Activated naive CD8-positive, alpha-beta T cell treated with anti-CD3 and anti-CD28 coated beads, Interleukin-2, amount 10 ng/mL, durations not matched to agents 7 days and 5 days (primary cell): ENCODE results near the gene CR1L. TPM values are rescaled to one million over a fixed set of nuclear protein-coding genes. Genes with fewer than 3 reads are reported as not detected.
"Not testable (repeated sequence)": the region's sequence is repeated elsewhere in the genome, so short reads cannot be mapped to it uniquely, and the experiment has no call there.

Experiments
- ATAC-seq: fragments of 150-1000 bp; cut with Tn5 transposase; one replicate; pipeline ENCODE4 v1.10.0; 2021; ENCODE audit warnings: low read depth, moderate library complexity
- POLR2A ChIA-PET: fragments of 350-600 bp; sonication (Branson Sonifier 250); formaldehyde crosslinking; loops from one replicate; lab custom pipeline; 2021; ENCODE audit warnings: antibody characterized with exemption; lab: Charles Lee
- DNase-seq: peaks from one replicate; pipeline ENCODE4 v3.0.0; 2021
- H3K27ac Mint-ChIP-seq: one replicate; pipeline ENCODE4 v1.8.0; 2022; ENCODE audit warnings: mild to moderate bottlenecking, mixed read lengths
- H3K27me3 Mint-ChIP-seq: one replicate; pipeline ENCODE4 v1.8.0; 2022; ENCODE audit warnings: mild to moderate bottlenecking, moderate library complexity, mixed read lengths
- H3K36me3 Mint-ChIP-seq: one replicate; pipeline ENCODE4 v1.8.0; 2021; ENCODE audit warnings: mild to moderate bottlenecking, mixed read lengths
- H3K4me1 Mint-ChIP-seq: one replicate; pipeline ENCODE4 v1.8.0; 2021; ENCODE audit warnings: mixed read lengths
- H3K4me3 Mint-ChIP-seq: one replicate; pipeline ENCODE4 v1.8.0; 2022; ENCODE audit warnings: mild to moderate bottlenecking, moderate library complexity, mixed read lengths
- H3K9me3 Mint-ChIP-seq: one replicate; pipeline ENCODE4 v1.8.0; 2021; ENCODE audit warnings: mixed read lengths
- total RNA-seq, 2 experiments: library from RNA; stranded (reverse); gene quantifications; one replicate each; pipeline ENCODE4 v1.2.3, GENCODE V29; 2021

Gene CR1L
- total RNA-seq, 2 experiments from 2014 or later = 1.1 TPM; not detected in 1

GRCh38 chr1:207713529-207713928 is 68.6 kb downstream of the CR1L start:
- Mint-ChIP-seq H3K4me1 (no peaks in the 10 kb centered on the region), H3K9me3 (no peaks in the 10 kb centered on the region), H3K27me3 (no peaks in the 10 kb centered on the region), H3K36me3 (no peaks in the 10 kb centered on the region), H3K4me3 (no peak overlapping the region), H3K27ac (no peak overlapping the region)
- POLR2A ChIA-PET = no interaction called here
- DNase-seq (no peak), ATAC-seq (peak; percentile 18)

DNA sequence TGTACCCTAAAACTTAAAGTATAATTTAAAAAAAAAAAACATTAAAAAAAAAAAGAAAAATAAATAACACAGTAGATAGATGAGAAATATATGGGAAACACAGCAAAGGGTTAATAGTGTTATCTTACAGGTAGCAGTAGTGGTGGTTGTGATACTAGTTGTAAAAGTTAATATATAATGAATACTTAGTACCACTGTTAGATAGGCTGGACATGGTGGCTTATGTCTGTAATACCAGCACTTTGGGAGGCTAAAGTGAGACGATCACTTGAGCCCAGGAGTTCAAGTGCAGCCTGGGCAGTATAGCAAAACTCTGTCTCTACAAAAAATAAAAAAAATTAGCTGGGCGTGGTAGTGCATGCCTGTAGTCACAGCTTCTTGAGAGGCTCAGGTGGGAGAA is 74.3 kb downstream of the CR1L start:
- POLR2A ChIA-PET = no interaction called here
- H3K4me3 Mint-ChIP-seq = no peak overlapping the region
- H3K27me3 Mint-ChIP-seq = peaks cover 2% of the 10 kb centered on the region
- H3K4me1 Mint-ChIP-seq = no peaks in the 10 kb centered on the region
- ATAC-seq = no peak
- no peak overlapping the region for H3K27ac Mint-ChIP-seq
- DNase-seq = no peak
- H3K9me3 Mint-ChIP-seq = peaks cover 1% of the 10 kb centered on the region
- no peaks in the 10 kb centered on the region for H3K36me3 Mint-ChIP-seq

- H3K4me3 Mint-ChIP-seq, DNase-seq, H3K27me3 Mint-ChIP-seq, H3K27ac Mint-ChIP-seq, ATAC-seq, H3K9me3 Mint-ChIP-seq, H3K4me1 Mint-ChIP-seq, POLR2A ChIA-PET, H3K36me3 Mint-ChIP-seq: not testable (repeated sequence)
These were observed 83.4 kb downstream of the CR1L start for GRCh38 chr1:207728200-207728858.

GRCh38 chr1:207737503-207738157 is 92.7 kb downstream of the CR1L start:
- H3K27ac Mint-ChIP-seq, H3K36me3 Mint-ChIP-seq, POLR2A ChIA-PET, H3K27me3 Mint-ChIP-seq, ATAC-seq, DNase-seq, H3K9me3 Mint-ChIP-seq, H3K4me1 Mint-ChIP-seq, H3K4me3 Mint-ChIP-seq: not testable (repeated sequence)

GRCh38 chr1:207738158-207738659 is 93.3 kb downstream of the CR1L start:
- ATAC-seq, H3K4me3 Mint-ChIP-seq, DNase-seq, H3K27ac Mint-ChIP-seq, H3K9me3 Mint-ChIP-seq, H3K27me3 Mint-ChIP-seq, POLR2A ChIA-PET, H3K36me3 Mint-ChIP-seq, H3K4me1 Mint-ChIP-seq: not testable (repeated sequence)

- no peak overlapping the region for H3K4me3 Mint-ChIP-seq
- ATAC-seq (no peak), DNase-seq (no peak)
- H3K4me1 Mint-ChIP-seq = no peaks in the 10 kb centered on the region
- H3K27ac Mint-ChIP-seq = no peak overlapping the region
- peaks cover 3% of the 10 kb centered on the region for H3K9me3 Mint-ChIP-seq
- H3K27me3 Mint-ChIP-seq = peaks cover 4% of the 10 kb centered on the region
- POLR2A ChIA-PET = no interaction called here
- H3K36me3 Mint-ChIP-seq = no peaks in the 10 kb centered on the region
These were observed 95.3 kb downstream of the CR1L start for GRCh38 chr1:207740207-207740606.

DNA sequence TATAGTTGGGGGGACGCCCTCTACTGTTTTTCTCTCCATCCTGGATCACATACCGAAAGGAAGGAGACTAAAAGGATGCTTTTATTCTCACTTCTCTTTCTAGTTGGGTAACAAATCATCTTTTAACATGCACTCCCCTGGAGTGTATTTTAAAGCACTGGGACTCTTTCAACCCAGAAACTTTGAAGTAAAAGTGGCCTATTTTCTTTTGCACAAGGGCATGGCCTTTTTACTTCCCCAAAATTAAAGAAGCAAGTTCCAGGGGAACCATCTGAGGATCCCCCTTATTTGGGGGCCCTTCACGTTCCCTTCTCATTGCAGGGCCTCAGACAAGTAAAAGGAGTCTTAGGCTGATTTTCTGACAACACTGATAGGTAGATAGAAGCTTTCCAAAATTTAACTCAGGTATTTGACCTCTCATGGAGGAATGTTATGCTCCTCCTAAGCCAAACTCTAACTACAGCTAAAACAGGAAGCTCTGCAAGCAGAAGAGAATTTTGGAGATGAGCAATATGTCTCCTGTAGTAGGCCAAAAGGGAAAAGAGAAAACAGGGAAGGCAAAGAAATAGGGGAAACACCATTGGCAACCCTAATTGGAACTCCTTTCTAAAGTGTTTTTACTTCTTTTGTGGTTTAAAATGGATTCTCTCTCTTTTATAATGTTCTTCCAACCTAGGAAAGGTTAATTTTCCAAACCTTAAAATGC is 98.1 kb downstream of the CR1L start:
- ATAC-seq = no peak
- Mint-ChIP-seq H3K9me3 (peaks cover 1% of the 10 kb centered on the region), H3K4me3 (no peak overlapping the region), H3K27me3 (peaks cover 2% of the 10 kb centered on the region), H3K36me3 (no peaks in the 10 kb centered on the region), H3K4me1 (no peaks in the 10 kb centered on the region), H3K27ac (no peak overlapping the region)
- no peak for DNase-seq
- POLR2A ChIA-PET = no interaction called here

DNA sequence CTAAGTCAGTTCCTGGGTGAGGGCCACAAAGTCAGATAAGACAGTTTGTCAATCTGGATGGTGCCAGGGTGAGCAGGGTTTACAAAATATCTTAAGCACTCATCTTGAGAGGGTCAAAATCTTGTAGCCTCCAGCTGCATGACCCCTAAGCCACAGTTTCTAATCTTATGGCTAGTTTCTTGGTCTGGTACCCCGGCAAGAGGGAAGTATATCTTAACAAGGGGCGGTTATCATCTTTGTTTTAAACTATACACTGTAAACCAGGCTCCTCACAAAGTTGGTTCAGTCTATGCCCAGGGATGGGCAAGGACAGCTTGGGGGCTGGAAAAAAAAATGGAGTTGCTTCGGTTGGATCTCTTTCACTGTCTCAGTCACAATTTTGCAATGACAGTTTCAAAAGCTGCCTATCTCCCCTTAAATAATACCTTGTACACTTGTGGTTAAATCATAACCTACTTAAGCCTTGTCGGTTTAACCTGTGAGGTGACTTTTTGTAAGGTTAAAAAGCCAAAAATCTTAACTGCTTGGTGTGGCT is 99.1 kb downstream of the CR1L start:
- Mint-ChIP-seq H3K27ac (no peak overlapping the region), H3K4me1 (peaks cover 5% of the 10 kb centered on the region), H3K4me3 (no peak overlapping the region), H3K36me3 (no peaks in the 10 kb centered on the region), H3K9me3 (peaks cover 1% of the 10 kb centered on the region), H3K27me3 (no peaks in the 10 kb centered on the region)
- POLR2A ChIA-PET = no interaction called here
- ATAC-seq (no peak), DNase-seq (no peak)

DNA sequence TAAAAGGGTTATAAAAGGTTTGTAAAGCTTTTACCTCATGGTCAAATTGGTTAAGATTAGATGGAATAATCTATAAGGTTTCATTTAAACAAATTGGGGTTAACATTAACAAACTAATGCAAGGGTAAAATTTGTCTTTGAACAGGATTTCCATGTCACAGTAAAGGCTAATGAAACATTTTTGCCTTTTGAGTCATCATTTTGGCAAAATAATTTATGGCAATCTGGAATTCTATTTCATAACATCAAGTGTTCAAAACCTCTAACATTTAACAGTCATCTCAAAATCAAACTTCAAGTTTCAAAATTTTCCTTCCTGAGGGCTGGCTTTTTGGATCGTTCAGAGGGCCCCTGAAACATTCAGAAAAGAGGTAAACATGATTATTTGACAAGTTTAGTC is 100.4 kb downstream of the CR1L start:
- Mint-ChIP-seq H3K36me3 (no peaks in the 10 kb centered on the region), H3K27me3 (no peaks in the 10 kb centered on the region), H3K9me3 (peaks cover 1% of the 10 kb centered on the region), H3K4me1 (peaks cover 13% of the 10 kb centered on the region), H3K27ac (no peak overlapping the region), H3K4me3 (no peak overlapping the region)
- POLR2A ChIA-PET = no interaction called here
- DNase-seq (no peak), ATAC-seq (no peak)

- DNase-seq (no peak), ATAC-seq (no peak)
- Mint-ChIP-seq H3K27me3 (no peaks in the 10 kb centered on the region), H3K4me3 (no peak overlapping the region), H3K36me3 (no peaks in the 10 kb centered on the region), H3K4me1 (peaks cover 19% of the 10 kb centered on the region), H3K9me3 (peaks cover 1% of the 10 kb centered on the region), H3K27ac (no peak overlapping the region)
- POLR2A ChIA-PET = no interaction called here
These were observed 101.2 kb downstream of the CR1L start for GRCh38 chr1:207745839-207746767.

- POLR2A ChIA-PET = interaction anchor here (0.7 kb wide), 1 partner anchor 50 kb away, joined by 3 read pairs; no protein-coding TSS in a partner anchor
- no peak overlapping the region for H3K27ac Mint-ChIP-seq
- H3K36me3 Mint-ChIP-seq = peaks cover 2% of the 10 kb centered on the region
- no peaks in the 10 kb centered on the region for H3K9me3 Mint-ChIP-seq
- no peak overlapping the region for H3K4me3 Mint-ChIP-seq
- no peak for DNase-seq
- ATAC-seq = no peak
- H3K27me3 Mint-ChIP-seq = no peaks in the 10 kb centered on the region
- H3K4me1 Mint-ChIP-seq = peaks cover 24% of the 10 kb centered on the region
These were observed 102.9 kb downstream of the CR1L start for GRCh38 chr1:207747627-207748492.
